CD14-positive monocyte (primary cell): Measurements from ENCODE around the gene WDR45. TPM values are rescaled to one million over a fixed set of nuclear protein-coding genes. Genes with fewer than 3 reads are reported as not detected.

ENCODE experiments used
- DNase-seq, 3 donors: peaks; one replicate each; pipeline ENCODE4 v3.0.0-alpha.2; 2011 to 2022
- H2AFZ ChIP-seq: 2 replicates; pipeline ENCODE4 v1.6.0; 2012; ENCODE audit warnings: mild to moderate bottlenecking, low read depth, low read length, inconsistent platforms; ENCODE audit not compliant: insufficient read depth, poor library complexity, severe bottlenecking
- H3K27ac ChIP-seq, 2 donors: 1 replicate in 1 of 2; 2 replicates in 1 of 2; pipeline ENCODE4 v1.5.1; 2012 to 2013; ENCODE audit warnings: low read length in 2 of 2, control low read depth in 1 of 2, inconsistent platforms in 1 of 2, low read depth in 1 of 2, mild to moderate bottlenecking in 1 of 2
- H3K27me3 ChIP-seq, 2 donors: one replicate each; pipeline versions ENCODE4 v1.6.0 to v1.6.1; 2011 to 2013; ENCODE audit warnings: low read length in 2 of 2; ENCODE audit not compliant: control insufficient read depth in 2 of 2, insufficient read depth in 2 of 2
- H3K36me3 ChIP-seq, 2 donors: replicated peaks in 1 of 2; 1 replicate in 1 of 2; 2 replicates in 1 of 2; pipeline versions ENCODE4 v1.5.1 to v1.6.1; 2012 to 2013; ENCODE audit warnings: low read length in 2 of 2, control low read depth in 1 of 2, inconsistent platforms in 1 of 2, mild to moderate bottlenecking in 1 of 2; ENCODE audit not compliant: insufficient read depth in 2 of 2, control insufficient read depth in 1 of 2
- H3K4me1 ChIP-seq, 2 donors: 1 replicate in 1 of 2; 2 replicates in 1 of 2; pipeline versions ENCODE4 v1.5.1 to v1.6.1; 2012 to 2013; ENCODE audit warnings: low read length in 2 of 2, control low read depth in 1 of 2, inconsistent platforms in 1 of 2, mild to moderate bottlenecking in 1 of 2, moderate library complexity in 1 of 2; ENCODE audit not compliant: insufficient read depth in 2 of 2, control insufficient read depth in 1 of 2
- H3K4me2 ChIP-seq: replicated peaks from 2 replicates; pipeline ENCODE3; 2012; ENCODE audit warnings: low read length, moderate library complexity, mild to moderate bottlenecking; ENCODE audit not compliant: poor library complexity, severe bottlenecking; ENCODE audit errors: extremely low read depth
- H3K4me3 ChIP-seq, 3 experiments: fragments of 200-600 bp in 1 of 3; sonication (generic) in 1 of 3; replicated peaks in 1 of 3; 1 replicate in 2 of 3; 2 replicates in 1 of 3; pipeline ENCODE4 v1.5.1; 2011 to 2013; ENCODE audit warnings: low read length in 3 of 3, mild to moderate bottlenecking in 3 of 3, control low read depth in 2 of 3, low read depth in 2 of 3, inconsistent platforms in 1 of 3, moderate library complexity in 1 of 3
- H3K79me2 ChIP-seq: 2 replicates; pipeline ENCODE4 v1.6.0; 2012; ENCODE audit warnings: mild to moderate bottlenecking, control low read depth, inconsistent platforms, low read length, moderate library complexity; ENCODE audit not compliant: insufficient read depth
- H3K9ac ChIP-seq: 2 replicates; pipeline ENCODE4 v1.6.0; 2017; ENCODE audit warnings: low read length, mild to moderate bottlenecking; ENCODE audit not compliant: insufficient read depth, poor library complexity, severe bottlenecking
- H3K9me3 ChIP-seq, 2 donors: replicated peaks in 1 of 2; 1 replicate in 1 of 2; 2 replicates in 1 of 2; pipeline versions ENCODE4 v1.5.1 to v1.6.1; 2012 to 2013; ENCODE audit warnings: low read length in 2 of 2, control low read depth in 1 of 2; ENCODE audit not compliant: control insufficient read depth in 1 of 2, insufficient read depth in 1 of 2
- H4K20me1 ChIP-seq: 2 replicates; pipeline ENCODE4 v1.6.0; 2012; ENCODE audit warnings: mild to moderate bottlenecking, low read length, control low read depth, moderate library complexity; ENCODE audit not compliant: insufficient read depth
- H3K27ac Mint-ChIP-seq, 7 donors: one replicate each; pipeline ENCODE4 v1.8.0; 2020; ENCODE audit warnings: mild to moderate bottlenecking in 7 of 7, mixed read lengths in 7 of 7, moderate library complexity in 6 of 7, inconsistent platforms in 2 of 7
- H3K27me3 Mint-ChIP-seq, 3 donors: one replicate each; pipeline ENCODE4 v1.8.0; 2021 to 2022; ENCODE audit warnings: low read depth in 3 of 3, mild to moderate bottlenecking in 3 of 3, mixed read lengths in 3 of 3, moderate library complexity in 3 of 3, inconsistent platforms in 1 of 3
- H3K36me3 Mint-ChIP-seq, 2 donors: one replicate each; pipeline ENCODE4 v1.8.0; 2020; ENCODE audit warnings: mixed read lengths in 2 of 2, inconsistent platforms in 1 of 2, mild to moderate bottlenecking in 1 of 2
- H3K4me1 Mint-ChIP-seq: one replicate; pipeline ENCODE4 v1.8.0; 2020; ENCODE audit warnings: mild to moderate bottlenecking, mixed read lengths
- H3K4me3 Mint-ChIP-seq, 2 donors: one replicate each; pipeline ENCODE4 v1.8.0; 2020; ENCODE audit warnings: mild to moderate bottlenecking in 2 of 2, mixed read lengths in 2 of 2, moderate library complexity in 1 of 2
- H3K9me3 Mint-ChIP-seq, 7 donors: one replicate each; pipeline ENCODE4 v1.8.0; 2020 to 2022; ENCODE audit warnings: mixed read lengths in 7 of 7, mild to moderate bottlenecking in 6 of 7, moderate library complexity in 6 of 7, inconsistent platforms in 2 of 7
- WGBS: methylation state at CpG from one replicate; pipeline ENCODE4 v1.1.5; 2013; ENCODE audit warnings: missing lambda C conversion rate; ENCODE audit not compliant: insufficient coverage; 5-methylcytosine and 5-hydroxymethylcytosine counted together
- intact Hi-C, 2 donors: fragments of 100-400 bp; cut with micrococcal nuclease; formaldehyde crosslinking; loops; one replicate each; pipeline versions ENCODE4 v1.15.0 to v1.15.1; 2023
- polyA plus RNA-seq, 3 donors: library from polyadenylated mRNA; depleted of rRNA in 1 of 3; unstranded in 2 of 3; stranded (reverse) in 1 of 3; fragments of 300-500 nt in 2 of 3; fragments of >200 nt in 1 of 3; fragmentation: Illumina TruSeq in 2 of 3; gene quantifications; 1 replicate in 2 of 3; 2 replicates in 1 of 3; pipeline ENCODE4 v1.2.3, GENCODE V29; 2012 to 2021
- TF ChIP-seq, protein P1 (sequence below): fragments of 200-600 bp; IDR thresholded peaks from one replicate; pipeline ENCODE4 v1.8.0; 2022; ENCODE audit warnings: antibody characterized with exemption, mild to moderate bottlenecking

The WDR45 gene
- polyA plus RNA-seq, 3 donors: 83.1 to 207 (median 83.8) TPM

- intact Hi-C loops: loop anchor here in 1 of 2 donors (2.0 kb wide), 1 partner anchor 73 kb away; the partner anchor contains the start of gene GRIPAP1
- H3K36me3 ChIP-seq: peaks cover 28 to 32% of the 10 kb centered on the region in 2 donors
- Mint-ChIP-seq H3K27ac (peak overlapping the region in 2 of 7 donors; percentile 20 to 25), H3K27me3 (peaks cover 3 to 11% (median 3%) of the 10 kb centered on the region in 3 donors), H3K36me3 (peaks cover 26 to 27% of the 10 kb centered on the region in 2 donors), H3K4me3 (no peak overlapping the region), H3K9me3 (peaks cover 0 to 15% (median 6%) of the 10 kb centered on the region in 7 donors), H3K4me1 (peaks cover 30% of the 10 kb centered on the region)
- H3K27me3 ChIP-seq: no peaks in the 10 kb centered on the region
- H3K4me2 ChIP-seq: no peak overlapping the region
- no peak overlapping the region for H3K9ac ChIP-seq
- H2AFZ ChIP-seq: no peak overlapping the region
- peaks cover 9% of the 10 kb centered on the region for H3K79me2 ChIP-seq
- 100% methylated on average over 5 of the region's 13 CpGs for WGBS
- TF ChIP-seq, protein P1, sequence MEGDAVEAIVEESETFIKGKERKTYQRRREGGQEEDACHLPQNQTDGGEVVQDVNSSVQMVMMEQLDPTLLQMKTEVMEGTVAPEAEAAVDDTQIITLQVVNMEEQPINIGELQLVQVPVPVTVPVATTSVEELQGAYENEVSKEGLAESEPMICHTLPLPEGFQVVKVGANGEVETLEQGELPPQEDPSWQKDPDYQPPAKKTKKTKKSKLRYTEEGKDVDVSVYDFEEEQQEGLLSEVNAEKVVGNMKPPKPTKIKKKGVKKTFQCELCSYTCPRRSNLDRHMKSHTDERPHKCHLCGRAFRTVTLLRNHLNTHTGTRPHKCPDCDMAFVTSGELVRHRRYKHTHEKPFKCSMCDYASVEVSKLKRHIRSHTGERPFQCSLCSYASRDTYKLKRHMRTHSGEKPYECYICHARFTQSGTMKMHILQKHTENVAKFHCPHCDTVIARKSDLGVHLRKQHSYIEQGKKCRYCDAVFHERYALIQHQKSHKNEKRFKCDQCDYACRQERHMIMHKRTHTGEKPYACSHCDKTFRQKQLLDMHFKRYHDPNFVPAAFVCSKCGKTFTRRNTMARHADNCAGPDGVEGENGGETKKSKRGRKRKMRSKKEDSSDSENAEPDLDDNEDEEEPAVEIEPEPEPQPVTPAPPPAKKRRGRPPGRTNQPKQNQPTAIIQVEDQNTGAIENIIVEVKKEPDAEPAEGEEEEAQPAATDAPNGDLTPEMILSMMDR: no peak
- H3K27ac ChIP-seq: no peak overlapping the region
- H4K20me1 ChIP-seq: no peaks in the 10 kb centered on the region
- H3K9me3 ChIP-seq: no peaks in the 10 kb centered on the region
- H3K4me1 ChIP-seq: peaks cover 24 to 30% of the 10 kb centered on the region in 2 donors
- DNase-seq: no peak
- H3K4me3 ChIP-seq: no peak overlapping the region
These were observed 4.3 kb downstream of the WDR45 start for GRCh38 chrX:49075347-49075746.

DNA sequence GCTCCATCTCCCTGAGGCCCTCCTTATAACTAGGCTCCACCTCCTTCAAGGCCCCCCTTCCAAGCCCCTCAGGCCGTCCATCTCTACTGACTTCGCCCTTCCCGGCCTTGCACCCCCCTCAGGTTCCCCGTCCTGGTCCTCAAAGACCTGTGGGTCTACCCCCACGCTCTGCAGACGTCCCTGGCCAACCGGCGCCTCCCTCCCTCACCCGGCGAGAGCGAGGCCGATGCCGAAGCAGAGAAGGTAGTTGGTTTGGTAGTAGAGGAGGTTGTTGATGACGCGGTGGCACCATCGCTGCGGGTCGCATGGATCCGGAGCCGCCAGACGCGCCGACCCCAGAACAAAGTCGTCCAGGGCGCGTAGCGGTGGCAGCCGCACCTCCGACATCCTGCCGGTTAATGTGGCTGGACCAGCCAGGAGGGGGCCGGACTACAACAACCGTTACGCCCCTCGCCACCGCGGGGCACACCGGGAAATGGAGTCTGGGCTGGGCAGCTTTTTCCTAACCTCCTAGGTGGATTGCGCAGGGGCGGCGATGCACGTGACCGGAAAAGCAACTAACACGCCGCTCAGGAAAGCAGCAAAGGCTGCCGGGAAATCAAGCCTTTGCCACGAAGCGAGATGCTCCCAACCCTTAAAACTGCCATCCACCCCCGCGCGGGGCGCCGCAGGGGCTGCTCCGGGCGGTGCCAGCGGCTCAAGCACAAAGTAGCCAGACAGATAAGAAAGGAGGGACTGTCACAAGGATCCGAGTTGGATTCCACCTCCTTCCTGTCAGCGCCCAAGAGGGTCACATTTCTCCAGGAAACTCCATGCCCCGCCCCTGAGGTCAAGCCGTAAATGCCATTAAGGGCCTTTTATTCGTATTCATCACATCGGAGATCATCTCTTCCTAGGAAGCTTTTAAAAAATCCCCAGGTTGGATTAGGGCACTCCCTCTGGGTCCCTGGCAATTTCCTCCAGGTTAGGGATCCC lies 5.8 kb downstream of the WDR45 start, which contains the start of gene PRAF2:
PRAF2 (minus strand) TSS at position 402 of the 975 bp plus-strand sequence; CDS start at position 387, 15 bp downstream.
- Histone ChIP-seq H3K79me2 (peaks cover 4% of the 10 kb centered on the region), H2AFZ (peak within 1 kb of the TSS; percentile 72), H3K27me3 (no peaks in the 10 kb centered on the region), H3K4me3 (peak within 1 kb of the TSS; percentile 18 to 71 (median 52)), H3K9ac (no peak within 1 kb of the TSS), H3K36me3 (peaks cover 28 to 32% of the 10 kb centered on the region in 2 donors), H3K4me1 (peaks cover 20 to 22% of the 10 kb centered on the region in 2 donors), H3K4me2 (peak within 1 kb of the TSS; percentile 66), H4K20me1 (no peaks in the 10 kb centered on the region), H3K27ac (peak within 1 kb of the TSS; percentile 36 to 64), H3K9me3 (no peaks in the 10 kb centered on the region)
- TF ChIP-seq, protein P1: no peak
- intact Hi-C loops: loop anchor here in 1 of 2 donors (2.0 kb wide), 1 partner anchor 71 kb away; the partner anchor contains the start of gene GRIPAP1
- WGBS: 3% methylated on average over 40 of the region's 61 CpGs
- H3K4me1 Mint-ChIP-seq: peaks cover 24% of the 10 kb centered on the region
- H3K9me3 Mint-ChIP-seq: peaks cover 0 to 12% (median 6%) of the 10 kb centered on the region in 7 donors
- peaks cover 26 to 27% of the 10 kb centered on the region in 2 donors for H3K36me3 Mint-ChIP-seq
- H3K27me3 Mint-ChIP-seq: peaks cover 2 to 11% (median 3%) of the 10 kb centered on the region in 3 donors
- H3K27ac Mint-ChIP-seq: peak within 1 kb of the TSS; percentile 30 to 86 (median 61)
- peak; percentile 87 to 89 (median 87) for DNase-seq
- H3K4me3 Mint-ChIP-seq: peak within 1 kb of the TSS; percentile 69 to 71
